GM12872 (cell line): ENCODE measurements around the gene MYH11.

Source experiments
- TF ChIP-seq, protein P1 (sequence below): IDR thresholded peaks from 3 replicates; pipeline ENCODE4 v1.5.1; 2011; ENCODE audit warnings: low read depth, mild to moderate bottlenecking, low read length, moderate library complexity; ENCODE audit not compliant: insufficient read depth

The MYH11 gene

DNA sequence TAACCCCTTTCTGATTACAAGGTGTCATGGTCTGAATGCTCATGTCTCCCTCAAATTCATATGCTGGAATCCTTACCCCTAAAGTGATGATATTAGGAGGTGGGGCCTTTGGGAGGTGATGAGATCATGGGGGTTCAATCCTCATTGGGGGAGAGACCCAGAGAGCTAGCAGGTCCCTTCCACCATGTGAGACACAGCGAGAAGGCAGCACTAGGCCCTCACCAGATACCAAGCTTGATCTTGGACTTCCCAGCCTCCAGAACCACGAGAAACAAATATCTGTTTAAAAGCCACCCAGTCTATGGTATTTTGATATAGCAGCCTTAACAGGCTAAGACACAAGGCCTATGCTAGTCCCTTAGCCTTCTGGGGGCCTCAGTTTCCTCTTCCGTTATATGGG, 45.9 kb downstream of the MYH11 start:
- TF ChIP-seq, protein P1, sequence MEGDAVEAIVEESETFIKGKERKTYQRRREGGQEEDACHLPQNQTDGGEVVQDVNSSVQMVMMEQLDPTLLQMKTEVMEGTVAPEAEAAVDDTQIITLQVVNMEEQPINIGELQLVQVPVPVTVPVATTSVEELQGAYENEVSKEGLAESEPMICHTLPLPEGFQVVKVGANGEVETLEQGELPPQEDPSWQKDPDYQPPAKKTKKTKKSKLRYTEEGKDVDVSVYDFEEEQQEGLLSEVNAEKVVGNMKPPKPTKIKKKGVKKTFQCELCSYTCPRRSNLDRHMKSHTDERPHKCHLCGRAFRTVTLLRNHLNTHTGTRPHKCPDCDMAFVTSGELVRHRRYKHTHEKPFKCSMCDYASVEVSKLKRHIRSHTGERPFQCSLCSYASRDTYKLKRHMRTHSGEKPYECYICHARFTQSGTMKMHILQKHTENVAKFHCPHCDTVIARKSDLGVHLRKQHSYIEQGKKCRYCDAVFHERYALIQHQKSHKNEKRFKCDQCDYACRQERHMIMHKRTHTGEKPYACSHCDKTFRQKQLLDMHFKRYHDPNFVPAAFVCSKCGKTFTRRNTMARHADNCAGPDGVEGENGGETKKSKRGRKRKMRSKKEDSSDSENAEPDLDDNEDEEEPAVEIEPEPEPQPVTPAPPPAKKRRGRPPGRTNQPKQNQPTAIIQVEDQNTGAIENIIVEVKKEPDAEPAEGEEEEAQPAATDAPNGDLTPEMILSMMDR = no peak

DNA sequence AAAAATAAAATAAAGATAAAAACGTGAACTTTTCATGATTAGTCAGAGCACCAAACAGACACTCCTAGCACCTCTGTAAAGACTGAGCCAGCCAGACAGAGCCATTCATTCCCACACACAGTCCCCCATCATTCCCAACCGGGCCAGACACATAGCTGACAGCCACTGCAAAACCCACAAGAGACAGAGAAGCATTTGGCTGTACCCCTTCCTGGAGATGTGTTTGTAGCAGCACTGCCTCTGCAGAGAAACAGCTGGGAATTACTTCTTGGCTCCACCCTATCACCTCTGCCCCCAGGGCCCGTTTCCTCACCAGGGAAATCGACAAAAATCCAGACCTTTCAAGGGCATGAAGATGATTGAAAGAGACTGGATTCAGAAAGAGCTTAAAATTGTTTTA, 46.4 kb downstream of the MYH11 start:
- TF ChIP-seq, protein P1 = no peak

DNA sequence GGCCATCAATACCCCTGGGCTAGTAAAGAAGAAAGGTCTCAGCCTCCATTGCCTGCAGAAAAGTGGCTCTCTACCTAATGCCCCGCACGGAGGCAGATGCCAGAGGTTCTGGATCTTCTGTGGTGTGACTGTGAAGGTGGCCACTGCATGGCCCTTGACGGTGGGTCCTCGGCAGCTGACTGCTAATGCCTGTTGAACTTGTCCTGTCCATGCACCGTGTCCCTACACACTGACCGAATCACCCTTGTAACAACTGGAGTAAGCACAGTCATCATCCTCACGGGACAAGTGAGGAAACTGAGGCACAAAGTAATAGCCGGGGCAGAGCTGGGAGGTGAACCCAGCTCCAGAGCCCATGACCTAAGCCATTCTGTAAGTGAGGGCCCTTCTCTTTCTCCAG, 48.8 kb downstream of the MYH11 start:
- TF ChIP-seq, protein P1 = no peak

DNA sequence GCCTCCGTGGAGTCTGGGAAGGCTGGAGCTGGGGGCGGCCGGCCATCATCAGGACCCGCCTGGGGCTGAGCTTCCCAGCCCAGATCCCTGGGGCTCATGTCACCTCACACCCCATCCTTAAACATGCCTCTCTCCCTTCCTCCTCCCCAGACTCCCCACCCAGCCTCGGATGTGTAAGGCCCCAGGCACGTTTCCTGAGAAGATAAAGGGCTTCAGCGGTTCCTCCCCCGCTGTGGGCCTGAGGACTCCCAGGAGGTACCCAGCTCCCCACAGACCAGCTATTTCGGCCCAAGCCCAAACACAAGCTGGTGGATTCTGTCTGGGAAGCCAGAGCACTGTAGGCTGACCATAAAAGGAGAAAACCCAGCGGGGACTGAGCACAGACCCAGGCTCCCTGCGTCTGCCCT, 49.2 kb downstream of the MYH11 start:
- TF ChIP-seq, protein P1 = no peak

DNA sequence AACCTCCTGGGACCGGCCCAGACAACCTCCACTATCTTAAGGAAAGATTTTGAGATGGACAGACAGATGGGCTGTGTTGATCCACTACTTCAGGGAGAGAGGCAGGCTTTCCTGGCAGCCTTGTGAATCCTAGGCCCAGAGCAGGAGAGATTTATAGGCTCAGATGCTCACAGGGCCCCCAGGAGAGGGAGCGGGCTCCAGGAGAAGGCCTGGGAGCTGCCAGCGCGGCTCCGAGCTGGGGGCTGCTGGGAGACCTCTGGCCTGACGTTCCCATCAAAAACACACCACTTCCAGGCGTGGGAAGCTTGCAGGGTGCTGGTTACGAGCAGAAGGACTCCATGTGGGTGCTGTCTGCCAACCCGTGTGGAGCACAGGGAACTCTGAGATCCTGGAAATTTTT, 53.2 kb downstream of the MYH11 start:
- TF ChIP-seq, protein P1 = no peak

DNA sequence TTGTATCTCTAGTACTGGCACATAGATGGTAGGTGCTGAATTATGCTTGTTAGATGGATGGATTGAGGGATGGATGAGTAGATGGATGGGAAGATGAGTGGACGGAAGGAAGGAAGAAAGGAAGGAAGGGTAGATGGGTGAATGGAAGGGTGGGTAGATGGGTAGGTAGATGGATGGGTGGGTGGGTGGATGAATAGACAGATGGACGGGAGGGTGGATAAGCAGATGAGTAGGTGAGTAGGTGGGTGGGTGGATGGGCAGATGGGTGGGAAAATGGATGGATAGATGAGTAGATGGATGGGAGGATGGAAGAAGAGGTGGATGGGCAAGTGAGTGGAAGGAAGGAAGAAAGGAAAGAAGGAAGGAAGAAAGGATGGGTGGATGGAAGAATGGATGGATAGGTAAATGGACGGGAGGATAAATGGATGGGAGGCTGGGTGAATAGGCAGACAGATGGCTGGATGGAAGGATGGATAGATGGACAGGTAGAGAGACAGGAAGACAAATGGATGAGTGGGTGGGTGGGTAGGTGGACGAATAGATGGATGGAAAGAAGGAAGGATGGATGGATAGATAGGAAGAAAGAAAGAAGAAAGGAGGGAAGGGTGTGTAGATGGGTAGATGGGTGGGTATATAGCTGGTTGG, 56.9 kb downstream of the MYH11 start:
- TF ChIP-seq, protein P1 = no peak

DNA sequence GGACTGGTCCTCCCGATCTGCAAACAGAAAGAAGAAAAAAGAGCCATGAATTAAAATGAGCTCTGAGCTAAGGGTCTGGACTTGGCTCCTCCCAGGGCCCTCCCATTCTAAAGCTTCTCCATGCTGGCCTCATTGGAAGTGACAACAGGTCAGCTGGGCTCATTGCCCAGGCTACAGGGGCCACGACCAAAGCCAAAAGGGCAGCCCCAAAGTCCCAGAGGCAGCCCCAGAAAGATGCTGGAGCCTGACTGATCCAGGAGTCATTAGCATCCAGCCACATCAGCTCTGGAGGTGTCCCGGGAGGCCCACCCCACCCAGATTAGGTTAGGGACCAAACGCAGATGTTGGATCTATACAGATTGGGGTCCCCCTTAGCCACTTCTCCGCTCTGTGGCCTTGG, 58.2 kb downstream of the MYH11 start:
- TF ChIP-seq, protein P1 = no peak
